ENCODE measurements around the gene DTNB.

DNA sequence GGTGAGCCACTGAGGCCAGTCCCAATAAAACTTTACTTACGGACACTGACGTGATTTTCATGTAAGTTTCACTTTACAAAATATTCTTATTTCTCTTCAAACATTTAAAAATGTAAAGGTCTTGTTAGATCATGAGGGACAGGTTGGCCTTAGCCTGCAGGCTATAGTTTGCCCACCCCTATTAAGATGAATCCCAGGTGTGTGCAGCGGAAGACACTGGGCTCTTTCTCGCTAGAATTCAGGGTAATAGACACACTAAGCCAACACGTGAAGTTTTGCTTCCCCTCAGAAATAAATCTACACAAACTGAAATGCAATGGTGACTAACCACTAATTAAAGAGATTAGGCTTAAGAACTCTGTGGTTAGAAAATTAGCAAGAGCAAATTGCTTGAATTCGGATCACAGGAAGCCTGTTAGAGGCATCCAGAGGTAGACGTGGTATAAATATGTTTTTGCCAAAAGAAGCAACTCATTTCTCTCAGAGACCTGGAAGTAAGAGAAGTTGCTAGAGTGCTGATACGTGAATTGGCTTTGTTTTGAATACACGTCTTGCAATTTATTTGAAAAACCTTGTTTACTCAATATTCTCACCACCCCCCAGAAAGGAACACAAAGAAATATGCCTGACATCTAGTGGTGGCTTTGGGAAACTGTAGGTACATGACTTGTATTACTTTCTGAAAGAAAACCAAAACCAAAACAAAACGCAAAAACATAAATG lies 151.6 kb downstream of the DTNB start:
- TF ChIP-seq, protein P1, sequence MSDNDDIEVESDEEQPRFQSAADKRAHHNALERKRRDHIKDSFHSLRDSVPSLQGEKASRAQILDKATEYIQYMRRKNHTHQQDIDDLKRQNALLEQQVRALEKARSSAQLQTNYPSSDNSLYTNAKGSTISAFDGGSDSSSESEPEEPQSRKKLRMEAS (IDR thresholded peaks at IDR 0.05) = no peak
- TF ChIP-seq YY1 (IDR thresholded peaks at IDR 0.05; ENCODE audit: low read depth) = no peak
- no peak for TF ChIP-seq TAF1 (IDR thresholded peaks at IDR 0.05; ENCODE audit: low read depth)
- TF ChIP-seq FOXM1 (IDR thresholded peaks at IDR 0.05; ENCODE audit: borderline replicate concordance, low read depth) = no peak
- peak; percentile 86 for TF ChIP-seq RAD21 (IDR thresholded peaks at IDR 0.05; ENCODE audit: low read depth)
- TF ChIP-seq CREB1 (IDR thresholded peaks at IDR 0.05; ENCODE audit: low read depth) = no peak
- TF ChIP-seq REST (IDR thresholded peaks at IDR 0.05; ENCODE audit: low read depth) = no peak
- TF ChIP-seq EP300 (IDR thresholded peaks at IDR 0.05; ENCODE audit: borderline replicate concordance) = no peak
- no peak for TF ChIP-seq NFIC (IDR thresholded peaks at IDR 0.05)
- no peak for TF ChIP-seq EGR1 (IDR thresholded peaks at IDR 0.05)
- TF ChIP-seq TEAD4 (IDR thresholded peaks at IDR 0.05) = no peak
- no peak for TF ChIP-seq CEBPB (IDR thresholded peaks at IDR 0.05)
